HG03558 (cell line): ENCODE measurements around the gene CAPN2.

ENCODE experiments used
- ATAC-seq: cut with Tn5 transposase; IDR thresholded peaks from one replicate; pipeline ENCODE4 v1.9.1; 2021; ENCODE audit warnings: moderate number of reproducible peaks; ENCODE audit not compliant: unreplicated experiment; ENCODE audit errors: extremely low read depth

CAPN2 gene

GRCh38 chr1:223755992-223756775 lies 43.8 kb downstream of the CAPN2 start:
- ATAC-seq: no peak

- ATAC-seq: no peak
Measured at GRCh38 chr1:223756806-223757700, 44.7 kb downstream of the CAPN2 start.

GRCh38 chr1:223758734-223759133 lies 46.4 kb downstream of the CAPN2 start:
- ATAC-seq: no peak

- ATAC-seq: no peak
Measured at GRCh38 chr1:223759273-223759672, 46.9 kb downstream of the CAPN2 start.

GRCh38 chr1:223760833-223761232 lies 48.5 kb downstream of the CAPN2 start:
- ATAC-seq: no peak

- ATAC-seq: no peak
Measured at GRCh38 chr1:223761411-223761810, 49.1 kb downstream of the CAPN2 start.

- no peak for ATAC-seq
Measured at GRCh38 chr1:223763251-223763650, 50.9 kb downstream of the CAPN2 start.

GRCh38 chr1:223763881-223764280 lies 51.5 kb downstream of the CAPN2 start:
- ATAC-seq: no peak

- ATAC-seq: no peak
Measured at GRCh38 chr1:223765036-223765718, 52.8 kb downstream of the CAPN2 start.

- ATAC-seq: no peak
Measured at GRCh38 chr1:223765719-223766340, 53.5 kb downstream of the CAPN2 start.

- ATAC-seq: no peak
Measured at GRCh38 chr1:223770621-223771315, 58.4 kb downstream of the CAPN2 start.

GRCh38 chr1:223771469-223771813 lies 59.1 kb downstream of the CAPN2 start:
- ATAC-seq: peak; percentile 43

GRCh38 chr1:223771814-223772770 lies 59.8 kb downstream of the CAPN2 start:
- peak; percentile 34 for ATAC-seq

- no peak for ATAC-seq
Measured at GRCh38 chr1:223772771-223773160, 60.4 kb downstream of the CAPN2 start.

- no peak for ATAC-seq
Measured at GRCh38 chr1:223774134-223774814, 61.9 kb downstream of the CAPN2 start.

GRCh38 chr1:223775054-223775453 lies 62.7 kb downstream of the CAPN2 start:
- no peak for ATAC-seq

- no peak for ATAC-seq
Measured at GRCh38 chr1:223775711-223776074, 63.4 kb downstream of the CAPN2 start.

- ATAC-seq: no peak
Measured at GRCh38 chr1:223776075-223776814, 63.9 kb downstream of the CAPN2 start.
